ENCODE data around the gene CDK5. TPM values are rescaled to one million over a fixed set of nuclear protein-coding genes. Genes with fewer than 3 reads are reported as not detected.

The CDK5 gene
- polyA plus RNA-seq, 1 donor from 2014 or later, result 88.3 TPM

DNA sequence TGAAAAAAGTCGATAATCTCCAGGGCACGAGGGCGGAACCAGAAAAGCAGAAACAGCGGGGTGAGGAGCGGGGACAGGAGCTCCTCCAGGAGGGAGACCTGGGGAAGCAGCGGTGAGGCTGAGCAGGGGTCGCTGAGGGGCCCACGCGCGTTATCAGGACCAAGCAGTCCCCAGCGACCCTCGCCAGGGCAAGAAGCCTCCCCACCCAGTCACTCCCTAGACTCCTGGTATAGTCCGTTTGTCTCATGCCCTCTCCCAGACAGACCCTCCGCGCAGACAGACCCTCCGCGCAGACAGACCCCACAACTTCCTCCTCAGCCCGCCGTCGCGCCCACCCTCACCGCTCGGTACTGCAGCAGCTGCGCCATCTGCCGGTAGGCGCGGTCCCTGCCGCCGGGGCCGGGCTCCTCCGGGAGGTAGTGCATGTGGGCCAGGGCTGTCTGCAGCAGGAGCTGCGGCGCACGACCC lies 39.7 kb downstream of the CDK5 start:
- Histone ChIP-seq H3K9me3 (ENCODE audit: low read length) (no peaks in the 10 kb centered on the region), H3K4me3 (ENCODE audit: low read length) (peak overlapping the region; percentile 61), H3K36me3 (ENCODE audit: insufficient read depth, low read length) (no peaks in the 10 kb centered on the region), H3K4me2 (ENCODE audit: low read length) (no peak overlapping the region), H3K9me2 (ENCODE audit: insufficient read depth, low read length) (no peaks in the 10 kb centered on the region), H2AFZ (ENCODE audit: low read depth, low read length) (no peak overlapping the region), H3K79me2 (replicated peaks; ENCODE audit: insufficient read depth, low read length) (no peaks in the 10 kb centered on the region), H3K9ac (ENCODE audit: low read length) (peak overlapping the region; percentile 31), H4K20me1 (ENCODE audit: insufficient read depth) (no peaks in the 10 kb centered on the region), H3K27me3 (ENCODE audit: insufficient read depth, low read depth, low read length) (peaks cover 25% of the 10 kb centered on the region), H3F3A (ENCODE audit: insufficient read depth, low read length, poor library complexity, severe bottlenecking) (no peaks in the 10 kb centered on the region), H3K27ac (ENCODE audit: low read length) (no peak overlapping the region)
- TF ChIP-seq, protein P1, sequence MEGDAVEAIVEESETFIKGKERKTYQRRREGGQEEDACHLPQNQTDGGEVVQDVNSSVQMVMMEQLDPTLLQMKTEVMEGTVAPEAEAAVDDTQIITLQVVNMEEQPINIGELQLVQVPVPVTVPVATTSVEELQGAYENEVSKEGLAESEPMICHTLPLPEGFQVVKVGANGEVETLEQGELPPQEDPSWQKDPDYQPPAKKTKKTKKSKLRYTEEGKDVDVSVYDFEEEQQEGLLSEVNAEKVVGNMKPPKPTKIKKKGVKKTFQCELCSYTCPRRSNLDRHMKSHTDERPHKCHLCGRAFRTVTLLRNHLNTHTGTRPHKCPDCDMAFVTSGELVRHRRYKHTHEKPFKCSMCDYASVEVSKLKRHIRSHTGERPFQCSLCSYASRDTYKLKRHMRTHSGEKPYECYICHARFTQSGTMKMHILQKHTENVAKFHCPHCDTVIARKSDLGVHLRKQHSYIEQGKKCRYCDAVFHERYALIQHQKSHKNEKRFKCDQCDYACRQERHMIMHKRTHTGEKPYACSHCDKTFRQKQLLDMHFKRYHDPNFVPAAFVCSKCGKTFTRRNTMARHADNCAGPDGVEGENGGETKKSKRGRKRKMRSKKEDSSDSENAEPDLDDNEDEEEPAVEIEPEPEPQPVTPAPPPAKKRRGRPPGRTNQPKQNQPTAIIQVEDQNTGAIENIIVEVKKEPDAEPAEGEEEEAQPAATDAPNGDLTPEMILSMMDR (IDR thresholded peaks at IDR 0.05; ENCODE audit: poor library complexity, severe bottlenecking), result peak; percentile 91
- TF ChIP-seq MXI1 (conservative IDR thresholded peaks at IDR 0.05; ENCODE audit: poor library complexity, severe bottlenecking), result no peak
- no peak for TF ChIP-seq EZH2 (IDR thresholded peaks at IDR 0.05; ENCODE audit: borderline replicate concordance, insufficient read depth, low read length, poor library complexity, severe bottlenecking)
- TF ChIP-seq, protein P2, sequence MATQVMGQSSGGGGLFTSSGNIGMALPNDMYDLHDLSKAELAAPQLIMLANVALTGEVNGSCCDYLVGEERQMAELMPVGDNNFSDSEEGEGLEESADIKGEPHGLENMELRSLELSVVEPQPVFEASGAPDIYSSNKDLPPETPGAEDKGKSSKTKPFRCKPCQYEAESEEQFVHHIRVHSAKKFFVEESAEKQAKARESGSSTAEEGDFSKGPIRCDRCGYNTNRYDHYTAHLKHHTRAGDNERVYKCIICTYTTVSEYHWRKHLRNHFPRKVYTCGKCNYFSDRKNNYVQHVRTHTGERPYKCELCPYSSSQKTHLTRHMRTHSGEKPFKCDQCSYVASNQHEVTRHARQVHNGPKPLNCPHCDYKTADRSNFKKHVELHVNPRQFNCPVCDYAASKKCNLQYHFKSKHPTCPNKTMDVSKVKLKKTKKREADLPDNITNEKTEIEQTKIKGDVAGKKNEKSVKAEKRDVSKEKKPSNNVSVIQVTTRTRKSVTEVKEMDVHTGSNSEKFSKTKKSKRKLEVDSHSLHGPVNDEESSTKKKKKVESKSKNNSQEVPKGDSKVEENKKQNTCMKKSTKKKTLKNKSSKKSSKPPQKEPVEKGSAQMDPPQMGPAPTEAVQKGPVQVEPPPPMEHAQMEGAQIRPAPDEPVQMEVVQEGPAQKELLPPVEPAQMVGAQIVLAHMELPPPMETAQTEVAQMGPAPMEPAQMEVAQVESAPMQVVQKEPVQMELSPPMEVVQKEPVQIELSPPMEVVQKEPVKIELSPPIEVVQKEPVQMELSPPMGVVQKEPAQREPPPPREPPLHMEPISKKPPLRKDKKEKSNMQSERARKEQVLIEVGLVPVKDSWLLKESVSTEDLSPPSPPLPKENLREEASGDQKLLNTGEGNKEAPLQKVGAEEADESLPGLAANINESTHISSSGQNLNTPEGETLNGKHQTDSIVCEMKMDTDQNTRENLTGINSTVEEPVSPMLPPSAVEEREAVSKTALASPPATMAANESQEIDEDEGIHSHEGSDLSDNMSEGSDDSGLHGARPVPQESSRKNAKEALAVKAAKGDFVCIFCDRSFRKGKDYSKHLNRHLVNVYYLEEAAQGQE (IDR thresholded peaks at IDR 0.05; ENCODE audit: borderline replicate concordance), result no peak
- no peak for TF ChIP-seq POLR2AphosphoS5 (IDR thresholded peaks at IDR 0.05)
- peak; percentile 84 for TF ChIP-seq SMC3 (conservative IDR thresholded peaks at IDR 0.05; ENCODE audit: poor library complexity)
- TF ChIP-seq RAD21 (conservative IDR thresholded peaks at IDR 0.05), result peak; percentile 75
- TF ChIP-seq TAF1 (IDR thresholded peaks at IDR 0.05; ENCODE audit: low read depth), result no peak
- TF ChIP-seq EP300 (conservative IDR thresholded peaks at IDR 0.05; ENCODE audit: poor library complexity, severe bottlenecking), result no peak

DNA sequence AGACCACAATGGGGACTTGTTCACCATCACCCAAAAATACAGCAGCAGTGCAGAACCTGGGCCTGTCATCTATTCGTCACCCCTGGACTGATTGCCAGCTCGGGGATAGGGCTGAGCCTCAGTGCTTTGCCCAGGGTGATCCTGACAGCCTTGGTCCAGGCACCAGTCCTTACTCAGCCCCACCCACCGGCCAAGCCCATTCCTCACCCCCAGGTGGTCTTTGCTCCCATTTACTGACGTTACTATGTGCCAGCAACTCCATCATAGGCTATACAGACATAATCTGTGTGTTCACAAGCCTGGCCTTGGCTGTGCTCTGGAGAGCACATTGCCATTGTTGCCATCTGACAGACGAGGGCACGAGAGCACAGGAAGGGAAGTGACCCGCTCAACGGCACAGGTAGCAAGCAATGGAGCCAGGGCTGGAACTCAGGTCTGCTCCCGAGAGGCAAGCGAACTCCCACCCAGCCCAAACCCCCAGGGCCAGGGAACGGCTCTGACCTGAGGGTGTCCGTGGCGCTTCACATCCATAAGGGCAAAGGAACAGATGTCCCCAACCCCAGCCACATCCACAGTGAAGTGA lies 40.2 kb downstream of the CDK5 start:
- Histone ChIP-seq H2AFZ (ENCODE audit: low read depth, low read length) (no peak overlapping the region), H3F3A (ENCODE audit: insufficient read depth, low read length, poor library complexity, severe bottlenecking) (no peaks in the 10 kb centered on the region), H3K9ac (ENCODE audit: low read length) (no peak overlapping the region), H4K20me1 (ENCODE audit: insufficient read depth) (no peaks in the 10 kb centered on the region), H3K36me3 (ENCODE audit: insufficient read depth, low read length) (no peaks in the 10 kb centered on the region), H3K27ac (ENCODE audit: low read length) (no peak overlapping the region), H3K27me3 (ENCODE audit: insufficient read depth, low read depth, low read length) (peaks cover 25% of the 10 kb centered on the region), H3K9me3 (ENCODE audit: low read length) (no peaks in the 10 kb centered on the region), H3K79me2 (replicated peaks; ENCODE audit: insufficient read depth, low read length) (no peaks in the 10 kb centered on the region), H3K9me2 (ENCODE audit: insufficient read depth, low read length) (no peaks in the 10 kb centered on the region), H3K4me2 (ENCODE audit: low read length) (no peak overlapping the region), H3K4me3 (ENCODE audit: low read length) (no peak overlapping the region)
- TF ChIP-seq EZH2 (IDR thresholded peaks at IDR 0.05; ENCODE audit: borderline replicate concordance, insufficient read depth, low read length, poor library complexity, severe bottlenecking) (no peak), RAD21 (conservative IDR thresholded peaks at IDR 0.05) (no peak), SMC3 (conservative IDR thresholded peaks at IDR 0.05; ENCODE audit: poor library complexity) (no peak), EP300 (conservative IDR thresholded peaks at IDR 0.05; ENCODE audit: poor library complexity, severe bottlenecking) (no peak), MXI1 (conservative IDR thresholded peaks at IDR 0.05; ENCODE audit: poor library complexity, severe bottlenecking) (no peak)
- TF ChIP-seq, protein P2 (IDR thresholded peaks at IDR 0.05; ENCODE audit: borderline replicate concordance), result no peak
